ENCODE data around the gene PGM3. TPM values are rescaled to one million over a fixed set of nuclear protein-coding genes. Genes with fewer than 3 reads are reported as not detected.

PGM3 gene
- total RNA-seq, 1 donor from 2014 or later: 57.5 TPM

Other genes with a start within 250 kb of the PGM3 start
- gene UBE3D, start 127.4 kb downstream of the PGM3 start, total RNA-seq: 9.9 TPM
- gene DOP1A, start 125.6 kb downstream of the PGM3 start, total RNA-seq: 55.6 TPM
- 2.9 TPM for gene RWDD2A, start 92 bp upstream of the PGM3 start, total RNA-seq
- gene ME1, start 237.8 kb upstream of the PGM3 start, total RNA-seq: 11.4 TPM